Activated T-helper 2 cell treated with anti-CD3 and anti-CD28 coated beads, Interferon-gamma antibody, Interleukin-2, Interleukin-4, amounts not matched to agents 10 μg/mL and 5 μg/mL and 100 μg/mL, durations not matched to agents 14 hours and 24 hours and 36 hours (primary cell): ENCODE data around the gene SALL2. TPM values are rescaled to one million over a fixed set of nuclear protein-coding genes. Genes with fewer than 3 reads are reported as not detected.
A peak's percentile ranks its signal among the peaks of the same experiment; 100 is the strongest.

Source experiments
- DNase-seq: peaks from one replicate; pipeline ENCODE4 v3.0.0; 2021; ENCODE audit warnings: low spot score
- H3K27ac Mint-ChIP-seq: one replicate; pipeline ENCODE4 v1.8.0; 2021; ENCODE audit warnings: mixed read lengths
- H3K27me3 Mint-ChIP-seq: one replicate; pipeline ENCODE4 v1.8.0; 2021; ENCODE audit warnings: low read depth, mixed read lengths
- H3K36me3 Mint-ChIP-seq: one replicate; pipeline ENCODE4 v1.8.0; 2021; ENCODE audit warnings: low read depth, mixed read lengths
- H3K4me1 Mint-ChIP-seq: one replicate; pipeline ENCODE4 v1.8.0; 2021; ENCODE audit warnings: low read depth, mixed read lengths
- H3K4me3 Mint-ChIP-seq: one replicate; pipeline ENCODE4 v1.8.0; 2021; ENCODE audit warnings: low read depth, mild to moderate bottlenecking, moderate library complexity, mixed read lengths
- H3K9me3 Mint-ChIP-seq: one replicate; pipeline ENCODE4 v1.8.0; 2021; ENCODE audit warnings: mixed read lengths
- intact Hi-C: fragments of 100-400 bp; cut with micrococcal nuclease; formaldehyde crosslinking; loops from one replicate; pipeline ENCODE4 v1.15.1; 2023
- total RNA-seq: library from RNA; stranded (reverse); gene quantifications from 2 replicates; pipeline ENCODE4 v1.2.3, GENCODE V29; 2022

Gene SALL2
- total RNA-seq, 1 donor from 2014 or later: 2.6 TPM

DNA sequence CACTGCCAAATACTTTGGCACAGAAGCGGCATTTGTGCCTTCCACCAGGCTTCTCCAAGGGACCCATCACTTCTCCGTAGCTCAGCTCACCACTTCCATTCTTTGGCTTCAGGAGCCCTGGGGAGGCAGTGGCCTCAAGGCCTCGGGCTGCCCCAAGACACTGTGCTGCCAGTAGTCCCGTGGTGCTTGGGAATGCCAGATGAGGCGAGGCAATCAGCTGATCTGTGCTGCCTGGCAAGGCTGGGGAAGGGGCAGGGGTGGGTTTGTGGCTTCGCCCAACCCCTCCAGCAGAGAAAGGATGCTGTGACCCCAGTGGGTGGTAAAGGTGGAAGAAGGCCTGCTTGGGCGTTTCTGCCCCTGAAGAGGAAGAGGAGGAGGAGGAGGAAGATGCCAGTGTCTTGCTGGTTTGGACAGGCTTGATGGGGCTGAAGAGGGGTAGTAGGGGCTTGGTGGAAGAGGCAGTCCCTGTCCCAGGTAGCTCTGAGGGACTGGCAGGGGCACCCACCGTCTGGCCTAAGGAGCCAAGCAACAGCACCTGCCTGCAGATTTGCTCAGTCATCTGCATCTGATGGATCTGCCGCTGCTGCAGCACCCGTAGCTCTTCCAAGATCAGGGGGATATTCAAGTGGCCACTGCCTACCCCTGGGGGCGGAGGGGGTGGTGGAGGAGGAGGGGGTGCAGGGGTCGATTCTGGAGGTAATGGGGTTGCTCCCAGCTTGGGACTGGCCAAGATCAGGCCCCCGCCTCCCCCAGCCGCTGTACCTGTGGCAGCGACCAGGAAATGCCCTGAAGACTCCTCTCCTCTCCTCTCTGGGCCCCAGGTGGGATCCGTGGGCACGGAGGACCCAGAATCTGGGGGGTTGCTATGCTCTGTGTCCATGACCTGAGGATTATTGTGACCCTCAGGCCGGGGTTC is 1.3 kb downstream of the SALL2 start:
- H3K36me3 Mint-ChIP-seq: no peaks in the 10 kb centered on the region
- no peak overlapping the region for H3K27ac Mint-ChIP-seq
- no peak for DNase-seq
- intact Hi-C loops: no loop called here
- H3K9me3 Mint-ChIP-seq: no peaks in the 10 kb centered on the region
- H3K4me1 Mint-ChIP-seq: peaks cover 19% of the 10 kb centered on the region
- peak overlapping the region; percentile 89 for H3K4me3 Mint-ChIP-seq
- H3K27me3 Mint-ChIP-seq: peaks cover 9% of the 10 kb centered on the region

DNA sequence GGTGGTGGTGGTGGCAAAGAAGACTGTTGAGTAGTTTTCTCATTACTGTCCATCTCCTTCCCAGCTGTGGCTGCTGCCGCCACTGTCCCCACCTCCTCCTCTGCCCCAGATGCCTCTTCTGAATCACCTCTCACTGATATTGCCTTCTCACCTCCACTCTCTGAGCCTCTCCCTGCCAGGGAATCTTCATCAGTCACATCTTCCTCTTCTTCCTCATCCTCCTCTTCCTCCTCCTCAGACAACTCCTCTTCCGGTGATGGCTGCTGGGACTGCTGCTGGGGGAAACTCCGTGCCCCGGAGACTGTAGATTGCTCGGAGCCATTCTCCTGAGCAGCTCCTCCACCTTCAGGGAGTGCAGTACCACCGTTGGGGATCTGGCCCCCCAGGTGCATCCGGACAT is 2.9 kb downstream of the SALL2 start:
- peaks cover 19% of the 10 kb centered on the region for H3K4me1 Mint-ChIP-seq
- H3K27me3 Mint-ChIP-seq: peaks cover 4% of the 10 kb centered on the region
- H3K36me3 Mint-ChIP-seq: no peaks in the 10 kb centered on the region
- intact Hi-C loops: no loop called here
- no peak overlapping the region for H3K4me3 Mint-ChIP-seq
- DNase-seq: no peak
- no peaks in the 10 kb centered on the region for H3K9me3 Mint-ChIP-seq
- H3K27ac Mint-ChIP-seq: no peak overlapping the region

DNA sequence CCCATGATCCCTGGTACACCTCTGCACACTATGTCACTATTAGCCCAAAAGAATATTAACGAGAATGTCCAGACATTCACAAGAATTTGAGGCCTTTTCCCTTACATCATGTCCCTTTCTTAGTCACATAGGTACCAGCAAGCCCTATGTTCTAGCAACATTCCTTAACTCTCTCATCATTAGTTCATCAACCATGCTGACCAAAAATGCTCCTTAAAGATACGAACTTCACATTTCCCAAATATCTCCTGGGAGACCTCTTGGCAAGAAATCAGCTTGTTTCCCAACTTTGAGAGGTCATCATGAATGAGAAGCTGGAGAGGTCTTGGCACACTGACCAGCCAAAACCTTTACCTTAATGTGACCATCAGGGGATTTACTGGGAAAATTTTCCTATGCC is 4.6 kb downstream of the SALL2 start:
- no peak for DNase-seq
- Mint-ChIP-seq H3K36me3 (no peaks in the 10 kb centered on the region), H3K9me3 (no peaks in the 10 kb centered on the region), H3K4me1 (peaks cover 12% of the 10 kb centered on the region), H3K4me3 (no peak overlapping the region), H3K27ac (no peak overlapping the region), H3K27me3 (peaks cover 5% of the 10 kb centered on the region)
- intact Hi-C loops: no loop called here

DNA sequence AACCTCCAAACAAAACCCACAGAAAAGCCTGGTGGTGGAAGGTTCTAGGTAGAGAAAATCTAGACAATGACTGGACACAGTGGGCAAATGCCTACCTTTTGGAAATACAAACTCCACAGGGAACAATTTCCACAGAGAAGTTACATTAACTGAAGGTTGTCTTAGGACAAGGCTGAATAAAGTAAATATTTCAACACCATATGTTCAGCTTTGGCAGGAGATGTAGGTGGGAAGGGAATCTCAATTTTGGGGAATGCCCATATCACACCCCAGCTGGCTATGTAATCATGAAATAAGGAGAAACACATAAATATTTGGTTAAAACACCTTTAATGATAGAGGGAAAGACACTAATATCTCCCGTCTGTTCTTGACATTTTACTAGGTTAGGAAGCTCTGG is 5.4 kb downstream of the SALL2 start:
- Mint-ChIP-seq H3K27me3 (peaks cover 5% of the 10 kb centered on the region), H3K27ac (no peak overlapping the region), H3K9me3 (no peaks in the 10 kb centered on the region), H3K4me1 (peaks cover 12% of the 10 kb centered on the region), H3K4me3 (no peak overlapping the region), H3K36me3 (no peaks in the 10 kb centered on the region)
- no peak for DNase-seq
- intact Hi-C loops: no loop called here

DNA sequence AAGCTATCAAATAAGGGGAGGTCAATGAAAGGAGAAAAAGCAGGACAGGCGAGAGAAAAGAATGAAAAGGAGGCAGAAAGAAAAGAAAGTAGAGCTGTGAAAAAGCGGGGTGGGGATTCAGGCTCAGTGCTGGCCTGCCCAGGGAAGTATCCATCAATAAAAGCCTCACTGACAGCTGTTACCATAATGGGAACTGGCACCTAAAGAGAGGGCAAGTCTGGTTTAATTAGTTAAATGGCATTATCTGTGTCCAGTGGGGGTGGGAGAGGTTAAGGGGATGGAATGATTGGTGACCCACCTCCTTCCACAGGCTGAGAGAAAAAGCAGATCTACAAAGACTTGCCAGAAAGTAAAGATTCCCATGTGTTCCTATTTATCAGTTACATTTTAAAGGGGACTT is 7.4 kb downstream of the SALL2 start:
- no peak overlapping the region for H3K4me3 Mint-ChIP-seq
- intact Hi-C loops: loop anchor here (10.0 kb wide), 1 partner anchor 254 kb away; the partner anchor contains the start of gene HNRNPC
- peaks cover 6% of the 10 kb centered on the region for H3K4me1 Mint-ChIP-seq
- no peak for DNase-seq
- no peaks in the 10 kb centered on the region for H3K9me3 Mint-ChIP-seq
- H3K36me3 Mint-ChIP-seq: no peaks in the 10 kb centered on the region
- H3K27ac Mint-ChIP-seq: no peak overlapping the region
- peaks cover 6% of the 10 kb centered on the region for H3K27me3 Mint-ChIP-seq

DNA sequence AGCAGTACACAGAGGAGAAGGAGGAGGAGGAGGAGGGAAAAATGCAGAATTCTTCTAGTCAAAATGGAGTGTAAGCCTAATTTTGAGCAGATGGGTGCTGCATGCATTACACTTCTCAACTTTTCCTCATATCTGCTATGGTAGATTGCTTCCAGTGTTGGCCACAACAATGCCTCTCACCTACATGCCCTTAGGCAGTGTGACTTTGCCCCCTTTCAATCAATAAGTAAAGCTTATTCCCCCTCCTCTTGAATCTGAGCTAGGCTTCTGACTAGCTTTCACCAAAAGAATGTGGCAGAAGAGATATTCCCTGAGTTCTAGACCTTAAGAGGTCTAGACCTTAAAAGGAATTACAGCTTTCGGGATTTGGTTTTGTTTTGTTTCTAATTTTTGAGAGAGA is 11.8 kb downstream of the SALL2 start:
- Mint-ChIP-seq H3K27me3 (peaks cover 10% of the 10 kb centered on the region), H3K4me1 (peaks cover 15% of the 10 kb centered on the region), H3K9me3 (no peaks in the 10 kb centered on the region), H3K36me3 (peaks cover 13% of the 10 kb centered on the region), H3K27ac (no peak overlapping the region), H3K4me3 (no peak overlapping the region)
- no peak for DNase-seq
- intact Hi-C loops: loop anchor here (10.0 kb wide), 1 partner anchor 250 kb away; the partner anchor contains the start of gene HNRNPC

DNA sequence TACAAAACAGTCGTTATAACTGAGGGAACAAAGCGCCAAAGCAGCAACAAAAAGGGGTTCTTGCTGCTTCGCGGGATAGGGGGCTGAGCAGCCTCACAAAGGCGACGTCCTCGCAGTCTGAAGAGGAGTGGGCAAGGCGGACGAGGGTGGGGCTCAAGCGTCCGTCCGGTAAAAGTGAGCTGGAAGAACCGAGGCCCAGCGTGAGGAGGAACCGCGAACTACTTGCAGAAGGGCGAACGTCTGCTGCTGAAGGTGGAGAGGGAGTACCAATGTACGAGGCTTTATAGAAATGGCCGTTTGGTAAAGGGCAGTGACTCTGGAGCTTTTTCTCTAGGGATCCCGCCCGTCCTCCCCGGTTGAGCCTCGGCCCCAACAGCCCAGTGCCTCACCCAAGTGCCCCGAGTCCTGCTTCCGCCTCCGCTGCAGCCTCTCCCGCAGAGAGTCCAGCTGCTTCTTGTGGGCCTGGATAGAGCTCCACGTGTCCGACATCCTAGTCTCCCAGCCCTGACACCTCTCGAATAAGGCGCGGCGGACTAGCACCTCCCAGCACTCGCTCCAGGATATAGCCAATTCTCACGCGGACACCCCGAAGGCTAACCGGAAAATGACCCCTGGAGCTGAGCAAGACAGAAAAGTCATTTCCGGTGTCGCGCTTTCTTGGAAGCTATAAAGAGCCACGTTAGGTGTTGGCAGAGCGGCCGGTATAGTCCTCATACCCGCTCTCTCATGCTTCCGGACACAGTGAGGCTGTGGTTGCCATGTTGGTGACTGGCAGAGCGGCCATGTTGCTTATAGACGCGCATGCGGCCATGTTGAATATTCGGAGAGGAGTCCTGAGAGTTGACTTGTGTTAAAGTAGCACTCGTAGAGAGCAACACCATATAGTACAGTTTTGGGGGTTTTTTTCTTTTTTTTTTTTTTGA is 15.2 kb downstream of the SALL2 start, which contains the start of gene METTL3:
Gene METTL3, minus strand, starts transcription at position 606 of the 923 bp plus-strand sequence. Its CDS starts 117 bp downstream, at position 489.
- peak; percentile 91 for DNase-seq
- Mint-ChIP-seq H3K27me3 (peaks cover 5% of the 10 kb centered on the region), H3K36me3 (peaks cover 33% of the 10 kb centered on the region), H3K27ac (peak within 1 kb of the TSS; percentile 97), H3K9me3 (no peaks in the 10 kb centered on the region), H3K4me1 (peaks cover 28% of the 10 kb centered on the region), H3K4me3 (peak within 1 kb of the TSS; percentile 88)
- intact Hi-C loops: loop anchor here (1.0 to 10.0 kb wide), 5 partner anchors 15 to 246 kb away; partner anchors contain the start of genes CHD8, HNRNPC, SALL2 and TOX4

DNA sequence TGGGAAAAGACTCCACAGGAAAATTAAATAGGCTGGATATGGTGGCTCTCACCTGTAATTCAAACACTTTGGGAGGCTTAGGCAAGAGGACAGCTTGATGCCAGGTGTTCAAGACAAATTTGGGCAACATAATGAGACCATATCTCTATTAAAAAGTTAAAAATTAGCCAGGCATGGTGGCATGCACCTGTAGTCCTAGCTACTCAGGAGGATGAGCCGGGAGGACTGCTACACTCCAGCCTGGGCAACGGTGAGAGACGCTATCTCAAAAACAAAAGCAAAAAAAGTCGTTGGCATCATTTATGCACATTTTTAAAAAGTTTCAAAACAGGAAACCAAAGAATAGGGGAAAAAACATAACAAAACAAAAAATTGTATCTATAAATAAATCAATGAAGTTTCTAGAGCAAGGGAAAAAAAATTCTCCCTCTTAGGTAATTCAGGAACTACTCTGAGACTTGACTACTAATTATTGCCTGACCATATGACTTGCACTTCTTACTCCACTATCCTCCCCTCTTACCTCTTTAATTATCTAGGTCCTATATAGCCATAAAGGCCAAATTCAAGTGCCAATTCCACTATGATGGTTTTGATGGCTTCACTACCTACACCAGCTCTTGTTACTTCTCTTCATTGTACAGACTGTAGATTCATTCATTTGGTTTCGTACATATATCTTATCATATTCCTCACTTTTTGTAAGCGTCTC is 16.6 kb downstream of the SALL2 start:
- peaks cover 42% of the 10 kb centered on the region for H3K36me3 Mint-ChIP-seq
- no peak for DNase-seq
- H3K9me3 Mint-ChIP-seq: no peaks in the 10 kb centered on the region
- H3K27ac Mint-ChIP-seq: peak overlapping the region; percentile 97
- H3K4me1 Mint-ChIP-seq: peaks cover 37% of the 10 kb centered on the region
- H3K27me3 Mint-ChIP-seq: peaks cover 3% of the 10 kb centered on the region
- peak overlapping the region; percentile 88 for H3K4me3 Mint-ChIP-seq
- intact Hi-C loops: loop anchor here (10.0 kb wide), 1 partner anchor 245 kb away; the partner anchor contains the start of gene HNRNPC

DNA sequence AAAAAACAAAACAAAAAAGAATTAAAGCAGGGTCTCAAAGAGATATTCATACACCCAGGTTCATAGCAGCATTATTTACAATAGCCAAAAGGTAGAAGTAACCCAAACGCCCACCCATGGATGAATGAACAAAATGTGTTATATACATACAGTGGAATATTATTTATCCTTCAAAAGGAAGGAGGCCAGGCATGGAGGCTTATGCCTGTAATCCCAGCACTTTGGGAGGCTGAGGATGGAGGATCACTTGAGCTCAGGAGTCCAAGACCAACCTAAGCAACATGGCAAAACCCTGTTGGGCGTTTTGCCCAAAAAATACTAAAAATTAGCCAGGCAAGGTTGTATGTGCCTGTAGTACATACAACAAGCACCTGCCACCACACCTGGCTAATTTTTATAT is 19.6 kb downstream of the SALL2 start:
- Mint-ChIP-seq H3K27ac (no peak overlapping the region), H3K4me1 (peaks cover 38% of the 10 kb centered on the region), H3K27me3 (no peaks in the 10 kb centered on the region), H3K36me3 (peaks cover 67% of the 10 kb centered on the region), H3K9me3 (no peaks in the 10 kb centered on the region), H3K4me3 (no peak overlapping the region)
- intact Hi-C loops: no loop called here
- DNase-seq: no peak

DNA sequence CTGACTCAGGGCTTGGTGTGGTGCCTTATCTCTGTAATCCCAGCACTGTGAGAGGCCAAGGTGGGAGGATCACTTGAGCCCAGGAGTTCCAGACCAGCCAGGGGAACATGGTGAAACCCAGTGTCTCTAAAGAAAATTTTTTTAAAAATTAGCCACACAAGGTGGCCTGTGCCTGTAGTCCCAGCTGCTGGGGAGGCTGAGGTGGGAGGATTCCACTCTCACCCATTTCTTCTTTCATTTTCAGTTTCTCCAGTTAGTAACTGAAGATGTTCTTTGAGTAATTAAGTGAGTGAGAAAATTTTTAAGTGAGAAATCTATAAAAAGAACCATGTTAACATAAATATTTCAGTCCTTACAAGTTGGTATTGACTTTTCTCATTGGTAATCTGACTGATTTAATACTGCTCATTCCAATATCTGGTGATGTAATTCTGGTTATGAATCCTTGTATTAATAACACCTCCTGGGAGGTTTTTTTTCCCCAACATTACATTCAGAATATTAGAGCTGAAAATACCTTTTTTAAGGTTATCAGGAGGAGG is 21.1 kb downstream of the SALL2 start:
- H3K4me3 Mint-ChIP-seq: peak overlapping the region; percentile 62
- no peaks in the 10 kb centered on the region for H3K9me3 Mint-ChIP-seq
- intact Hi-C loops: loop anchor here (2.0 kb wide), 1 partner anchor 1056 kb away; no protein-coding TSS in a partner anchor
- H3K36me3 Mint-ChIP-seq: peaks cover 73% of the 10 kb centered on the region
- H3K27ac Mint-ChIP-seq: peak overlapping the region; percentile 77
- peaks cover 37% of the 10 kb centered on the region for H3K4me1 Mint-ChIP-seq
- no peak for DNase-seq
- H3K27me3 Mint-ChIP-seq: no peaks in the 10 kb centered on the region

DNA sequence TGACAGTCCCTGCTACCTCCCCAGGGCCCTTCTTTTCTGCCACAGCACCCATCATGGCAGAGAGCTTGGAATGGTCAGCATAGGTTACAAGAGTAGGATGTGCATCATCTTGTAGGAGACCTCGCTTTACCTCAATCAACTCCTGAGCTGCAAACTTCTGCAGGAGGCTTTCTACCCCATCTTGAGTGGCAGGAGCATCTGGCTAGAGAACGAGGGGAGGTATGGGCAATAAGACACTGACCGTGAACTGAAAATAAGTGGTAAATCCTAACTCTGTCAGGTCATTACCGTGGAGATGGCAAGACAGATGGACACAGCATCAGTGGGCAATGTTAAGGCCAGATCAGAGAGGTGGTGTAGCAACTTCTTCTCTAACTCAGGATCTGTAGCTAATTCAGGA is 22.8 kb downstream of the SALL2 start:
- H3K9me3 Mint-ChIP-seq: no peaks in the 10 kb centered on the region
- no peaks in the 10 kb centered on the region for H3K27me3 Mint-ChIP-seq
- no peak overlapping the region for H3K27ac Mint-ChIP-seq
- H3K36me3 Mint-ChIP-seq: peaks cover 77% of the 10 kb centered on the region
- peaks cover 40% of the 10 kb centered on the region for H3K4me1 Mint-ChIP-seq
- no peak overlapping the region for H3K4me3 Mint-ChIP-seq
- intact Hi-C loops: no loop called here
- no peak for DNase-seq

DNA sequence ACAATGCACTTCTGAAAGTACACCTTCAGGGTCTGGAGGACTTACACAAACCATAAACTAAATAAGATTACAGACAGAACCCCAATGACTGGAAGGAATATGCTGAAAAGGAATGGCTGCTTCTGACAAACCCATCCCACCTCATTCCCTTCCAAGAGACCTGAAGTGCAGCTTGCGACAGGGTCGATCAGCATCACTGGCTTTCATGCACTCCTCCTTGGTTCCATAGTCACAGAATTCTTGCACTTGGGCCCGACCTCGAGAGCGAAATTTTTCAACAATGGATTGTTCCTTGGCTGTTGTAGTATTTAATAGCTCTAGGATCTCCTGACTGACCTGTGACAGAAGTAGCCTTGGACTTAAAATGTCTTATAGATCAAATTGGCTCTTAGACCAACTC is 24.6 kb downstream of the SALL2 start:
- Mint-ChIP-seq H3K27me3 (no peaks in the 10 kb centered on the region), H3K27ac (no peak overlapping the region), H3K4me3 (no peak overlapping the region), H3K4me1 (peaks cover 33% of the 10 kb centered on the region), H3K9me3 (no peaks in the 10 kb centered on the region), H3K36me3 (peaks cover 80% of the 10 kb centered on the region)
- intact Hi-C loops: no loop called here
- no peak for DNase-seq
